ENCODE data around the gene ALDH3B2. TPM values are rescaled to one million over a fixed set of nuclear protein-coding genes. Genes with fewer than 3 reads are reported as not detected.

The ALDH3B2 gene
- total and polyA plus RNA-seq, 2 of the 8 experiments (the other 6 are each of a cell fraction or from before 2014, with no cell fraction given), result not detected

DNA sequence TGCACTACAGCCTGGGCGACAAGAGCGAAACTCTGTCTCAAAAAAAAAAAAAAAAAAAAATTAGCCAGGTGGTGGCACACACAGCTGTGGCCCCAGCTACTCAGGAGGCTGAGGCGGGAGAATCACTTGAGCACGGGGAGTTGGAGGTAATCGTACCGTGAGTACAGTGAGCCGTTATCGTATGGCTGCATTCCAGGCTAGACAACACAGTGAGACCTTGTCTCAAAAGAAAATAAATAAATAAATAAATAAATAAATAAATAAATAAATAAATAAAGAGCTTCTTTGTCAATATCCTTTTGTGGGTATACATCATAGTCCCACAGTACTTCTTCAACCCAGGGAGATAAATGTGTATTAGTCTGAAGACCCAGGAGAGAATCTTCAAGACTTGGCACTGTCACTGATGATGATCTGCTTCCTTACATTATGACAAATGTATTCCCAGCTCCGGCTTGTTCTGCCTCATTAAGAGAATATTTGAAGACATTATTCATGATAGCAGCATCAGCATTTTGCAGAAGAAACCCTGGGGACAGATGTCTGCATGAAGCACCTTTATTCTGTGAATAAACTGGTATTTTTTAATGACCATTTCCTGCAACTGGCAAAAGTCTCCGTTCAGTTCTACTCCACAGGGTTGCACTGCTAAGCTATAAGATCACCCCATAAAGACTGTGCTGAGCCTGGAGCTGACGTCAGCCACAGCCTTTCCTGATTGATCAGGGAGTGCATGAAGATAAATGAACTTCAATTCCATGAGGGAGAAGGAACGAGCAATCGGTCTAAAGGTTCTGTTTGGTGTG, 22.2 kb downstream of the ALDH3B2 start (continued):
- TF ChIP-seq RBBP5 (IDR thresholded peaks at IDR 0.05; ENCODE audit: borderline replicate concordance, low read depth, low read length), result no peak

Data from H1 (cell line).